NCI-H1694 treated with DMSO at 0.1 percent for 48 hours (cell line): ENCODE measurements around the gene PSMB10.
A peak's percentile ranks its signal among the peaks of the same experiment; 100 is the strongest.
"Not testable (repeated sequence)": the region's sequence is repeated elsewhere in the genome, so short reads cannot be mapped to it uniquely, and the experiment has no call there.

Source experiments
- DNase-seq: peaks from one replicate; lab custom pipeline; 2025; lab: John Stamatoyannopoulos, UW

PSMB10 gene

DNA sequence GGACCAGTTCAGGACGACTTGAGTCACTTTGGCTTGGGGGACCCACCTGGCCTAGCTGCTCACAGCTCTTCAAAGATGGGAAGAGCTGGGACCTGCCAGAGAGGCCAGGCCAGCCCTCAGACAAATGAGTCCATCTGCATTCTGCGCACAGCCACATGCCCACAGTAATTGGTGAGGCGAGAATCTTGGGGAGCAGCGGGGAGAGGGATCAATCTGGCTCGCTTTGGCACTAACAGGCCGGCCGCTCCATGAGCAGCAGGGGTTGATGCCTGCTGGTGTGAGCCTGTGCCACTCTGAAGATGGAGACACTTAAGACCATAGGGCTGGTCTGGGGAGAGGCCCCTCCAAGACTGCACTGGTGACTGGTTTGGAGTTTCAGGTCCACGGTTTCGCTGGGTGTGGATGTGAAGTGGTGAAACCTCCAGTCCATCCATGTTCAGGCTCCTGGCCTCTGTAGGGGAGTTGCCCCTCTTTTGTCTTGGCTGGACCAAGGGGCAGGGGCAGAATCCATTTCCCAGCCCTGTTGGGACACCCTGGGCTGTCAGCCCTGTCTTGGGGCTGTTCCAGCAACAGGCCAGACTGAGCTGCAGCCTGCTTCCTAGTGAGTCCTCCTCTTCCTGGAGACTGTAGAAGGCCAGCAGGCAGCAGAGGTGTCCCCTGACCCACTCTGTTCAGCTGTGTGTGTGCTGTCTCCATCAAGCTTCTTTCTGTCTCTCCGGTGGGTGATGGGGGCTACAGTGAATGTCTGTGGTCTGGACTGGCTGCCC, 12.3 kb downstream of the PSMB10 start:
- no peak for DNase-seq

DNA sequence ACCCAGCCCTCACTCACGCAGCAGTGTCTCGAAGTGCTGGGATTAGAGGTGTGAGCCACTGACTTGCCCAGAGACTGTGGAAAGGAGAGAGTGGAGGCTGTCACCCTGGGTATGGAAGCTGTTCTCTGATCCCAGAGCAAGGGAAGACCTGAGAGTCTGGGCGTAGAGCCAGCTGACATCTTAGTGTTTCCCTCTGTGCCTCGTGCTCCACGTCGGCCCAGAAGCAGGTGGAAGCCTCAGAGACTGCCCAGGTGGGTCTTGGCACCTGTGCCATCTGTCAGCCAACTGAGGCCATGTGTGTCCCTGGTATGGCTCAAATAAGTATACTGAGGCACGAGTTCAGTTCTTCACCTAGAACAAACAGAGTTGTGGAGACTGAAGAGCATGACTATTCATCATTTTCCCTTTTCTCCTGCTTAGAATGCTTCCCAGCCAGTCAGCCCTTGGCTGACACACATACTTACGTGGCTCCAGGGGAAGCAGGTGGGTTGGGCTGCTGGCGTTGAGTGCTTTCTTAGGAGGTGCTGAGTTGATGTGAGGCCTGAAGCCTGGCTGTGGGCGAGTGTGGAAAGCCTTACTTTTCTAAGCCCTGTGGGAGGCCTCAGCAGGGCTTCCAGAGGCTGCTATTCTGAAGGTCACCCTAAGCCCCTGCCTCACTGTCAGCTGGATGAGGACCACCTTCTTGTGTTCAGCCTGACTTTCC, 13.1 kb downstream of the PSMB10 start:
- DNase-seq: no peak

DNA sequence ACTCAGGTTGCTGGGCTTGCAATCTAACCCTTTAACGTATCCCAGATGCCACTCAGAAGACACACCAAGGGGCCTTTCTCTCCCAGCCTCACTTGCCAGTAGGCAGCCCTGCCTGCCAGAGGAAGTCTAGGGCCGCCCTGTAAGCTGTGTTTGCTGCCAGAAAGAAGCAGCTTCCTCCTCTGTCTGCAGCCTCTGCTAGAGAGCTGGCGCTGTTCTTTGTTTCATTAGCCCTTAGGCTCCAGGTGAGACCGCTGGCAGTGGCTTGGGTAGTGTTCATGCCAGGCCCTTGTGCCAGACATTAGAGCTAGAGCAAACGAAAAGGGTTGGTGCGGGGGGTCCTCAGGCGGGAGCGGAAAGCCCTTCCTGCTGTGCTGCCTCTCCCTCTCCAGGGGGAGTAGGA, 13.9 kb downstream of the PSMB10 start:
- no peak for DNase-seq

DNA sequence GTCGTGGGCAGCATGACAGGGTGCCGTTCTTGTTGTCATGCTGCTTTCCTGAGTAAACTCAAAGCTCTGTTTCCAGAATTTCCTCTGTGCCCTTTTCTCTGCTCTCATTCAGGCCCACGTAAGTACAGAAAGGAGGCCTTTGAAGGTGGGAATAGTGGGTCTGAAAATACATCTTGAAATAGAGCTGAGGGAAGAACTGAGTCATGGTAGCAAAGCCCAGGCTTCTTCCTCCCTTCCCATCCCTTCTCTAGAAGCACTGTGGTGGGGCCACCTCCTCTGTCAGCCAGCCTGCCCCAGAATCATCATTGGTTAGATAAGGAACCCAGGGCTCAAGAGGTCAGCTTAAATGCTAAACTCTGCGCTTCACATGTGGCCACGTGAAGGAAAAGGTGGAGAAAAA, 14.4 kb downstream of the PSMB10 start:
- no peak for DNase-seq

DNA sequence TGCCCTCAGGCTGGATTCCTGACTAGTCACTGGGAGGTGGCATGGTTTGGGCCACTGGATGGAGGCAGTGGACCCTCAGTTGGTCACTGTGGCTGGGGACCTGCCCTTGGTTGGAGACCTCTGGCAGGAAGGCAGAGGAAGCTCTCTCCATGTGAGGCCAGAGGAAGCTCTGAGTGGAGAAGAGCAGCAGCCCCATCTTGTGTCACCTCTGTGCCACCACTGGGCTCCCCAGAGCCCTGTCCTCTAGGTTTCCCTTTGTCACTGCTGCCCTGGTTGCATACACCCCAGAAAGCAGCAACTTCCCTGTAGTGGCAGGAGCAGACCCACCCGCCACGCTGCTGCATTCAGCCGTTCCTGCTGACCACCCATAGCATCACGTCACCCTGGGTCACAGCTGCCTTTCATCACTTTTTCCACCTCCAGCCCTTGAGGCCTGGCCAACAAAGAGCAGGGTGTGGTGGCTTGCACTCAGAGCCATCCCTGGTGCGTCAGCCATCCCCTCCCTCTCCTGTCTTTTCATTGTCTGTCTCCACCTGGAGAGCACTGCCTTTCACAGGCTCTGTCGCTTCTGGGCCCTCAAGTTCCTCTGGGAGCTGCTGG, 16.9 kb downstream of the PSMB10 start:
- no peak for DNase-seq

DNA sequence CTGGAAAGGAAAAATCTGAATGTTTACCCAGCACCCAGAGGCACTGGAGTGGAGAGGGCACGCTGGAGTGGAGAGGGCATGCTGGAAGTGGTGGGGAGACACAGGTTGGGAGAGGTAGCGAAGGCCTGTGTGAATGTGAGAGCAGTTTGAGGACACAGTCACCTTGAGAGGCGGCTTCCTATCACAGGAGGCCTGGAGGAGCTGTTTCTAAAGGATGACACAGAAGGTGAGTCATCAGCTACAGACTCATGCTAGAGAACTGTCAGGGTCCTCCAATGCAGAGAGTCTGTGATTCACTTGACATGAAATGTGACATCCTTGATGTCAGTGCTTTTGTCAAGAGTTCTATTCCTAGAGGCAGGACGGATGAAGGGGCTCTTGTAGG, 18.8 kb downstream of the PSMB10 start:
- DNase-seq: no peak

DNA sequence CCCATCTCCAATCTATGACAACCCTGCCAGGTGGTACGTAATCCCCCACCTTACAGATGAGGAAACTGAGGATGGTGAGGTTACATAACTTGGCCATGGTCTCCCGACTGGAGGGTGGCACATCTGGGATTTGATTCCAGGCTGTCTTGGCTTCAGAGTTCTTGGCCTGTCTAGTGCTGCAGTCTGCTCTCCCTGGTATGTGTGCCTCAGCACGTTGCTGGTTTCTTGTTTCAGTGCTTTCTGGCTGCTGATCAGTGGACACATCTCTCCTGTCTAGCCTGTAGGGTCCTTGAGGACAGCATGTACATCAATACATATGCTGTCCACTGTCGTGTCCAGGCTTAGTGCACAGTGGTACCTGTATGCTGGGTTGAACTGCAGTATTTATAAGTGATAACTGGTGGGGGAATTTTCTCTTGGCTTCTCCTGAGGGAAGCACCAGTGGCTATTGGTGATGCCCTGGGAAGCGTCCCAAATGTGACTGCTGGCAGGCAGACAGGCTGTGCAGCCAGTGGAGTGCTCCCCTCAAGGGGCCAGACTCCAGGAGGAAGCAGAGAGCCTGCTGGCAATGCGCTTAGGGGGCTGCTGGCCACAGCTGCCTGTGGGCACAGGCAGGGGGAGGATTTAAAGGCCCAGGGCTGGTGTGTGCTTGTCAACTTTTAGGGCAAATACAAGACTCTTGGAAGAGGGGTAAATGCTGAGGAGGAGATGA, 19.4 kb downstream of the PSMB10 start:
- DNase-seq: no peak

DNA sequence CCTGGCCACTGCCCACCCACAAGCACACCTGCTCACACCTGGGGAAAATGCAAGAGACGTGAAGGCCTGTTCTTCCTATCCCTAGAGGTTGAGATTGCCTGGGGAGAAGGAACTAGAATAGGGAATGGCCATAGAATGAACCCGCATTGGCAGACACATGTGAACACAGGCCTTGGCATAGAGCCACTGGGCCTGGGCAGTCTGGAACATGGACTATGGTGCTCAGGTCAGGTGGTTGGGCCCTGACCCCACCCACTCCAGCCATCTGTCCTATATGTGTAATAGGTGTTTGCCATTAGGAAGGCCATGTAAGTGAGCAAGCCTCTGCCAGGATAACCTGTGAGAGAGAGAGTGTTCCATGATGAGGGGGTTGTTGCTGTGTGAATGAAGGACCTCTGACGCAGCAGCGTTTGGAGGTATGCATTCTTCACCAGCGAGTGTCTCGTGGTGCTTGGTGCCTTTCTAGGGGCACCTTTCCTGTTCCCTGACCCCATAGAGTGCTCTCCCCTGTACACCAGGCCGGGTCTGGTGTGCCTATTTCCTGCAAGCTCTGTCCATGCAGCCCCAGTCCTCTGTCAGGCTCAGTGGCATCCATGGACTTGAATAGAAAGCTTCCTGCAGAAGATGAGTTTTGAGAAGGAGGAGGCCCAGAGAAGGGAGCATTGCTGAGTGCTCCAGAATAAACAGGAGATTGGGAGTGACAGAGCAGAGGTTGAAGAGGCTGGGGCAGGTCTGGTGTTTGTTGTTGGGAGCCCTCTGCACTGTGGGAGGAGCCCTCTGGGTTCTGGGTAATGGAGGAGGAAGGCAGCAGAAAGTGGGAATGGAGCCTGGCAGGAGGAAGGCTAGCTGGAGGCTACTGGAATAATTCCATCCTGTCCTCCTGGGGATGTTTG, 20.6 kb downstream of the PSMB10 start:
- DNase-seq: no peak

DNA sequence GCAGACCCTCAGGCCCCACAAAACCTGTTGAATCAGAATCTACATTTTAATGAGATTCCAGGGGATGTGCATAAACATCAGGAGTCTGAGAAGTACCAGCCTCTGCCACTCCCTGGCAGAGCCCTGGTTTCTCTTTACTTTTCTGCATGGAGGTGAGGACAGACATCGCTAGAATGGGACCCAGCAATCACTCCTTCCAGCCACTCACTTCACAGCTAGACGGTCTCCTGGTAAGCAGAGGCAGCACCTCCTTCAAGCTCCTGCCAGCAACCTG, 21.2 kb downstream of the PSMB10 start:
- DNase-seq: not testable (repeated sequence)

DNA sequence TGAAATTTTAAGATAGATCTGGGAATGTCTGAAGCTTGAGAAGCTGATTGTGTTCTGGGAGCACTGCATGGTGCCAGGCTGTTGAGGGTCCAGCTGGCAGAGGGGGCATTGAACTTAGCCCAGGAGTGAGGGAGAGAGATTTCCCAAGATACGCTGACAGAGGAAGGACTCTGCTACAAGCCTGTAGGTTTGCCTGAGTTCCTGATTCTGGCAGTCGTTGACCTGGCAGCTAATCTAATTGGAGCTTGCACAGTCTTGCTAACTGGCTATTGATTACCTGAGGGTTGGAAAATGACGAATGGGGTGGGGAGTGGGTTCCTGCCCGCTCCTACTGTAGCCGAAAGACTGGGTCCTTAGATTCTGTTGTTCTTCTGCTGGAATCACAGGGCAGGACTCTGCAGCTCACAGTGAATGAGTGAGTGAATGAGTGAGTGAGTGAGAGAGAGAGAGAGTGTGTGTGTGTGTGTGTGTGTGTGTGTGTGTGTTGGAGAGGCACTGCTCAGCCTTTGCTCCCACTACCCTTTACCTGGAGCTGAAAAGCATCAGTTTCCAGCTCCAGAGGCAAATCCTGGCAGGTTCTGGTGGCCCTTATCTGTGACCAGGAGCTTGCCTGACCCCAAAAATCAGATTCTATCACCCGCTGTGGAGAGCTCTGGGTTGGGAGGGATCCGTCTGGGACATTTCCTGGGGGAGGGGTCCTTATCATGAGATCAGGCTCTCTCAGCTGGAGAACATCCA, 21.7 kb downstream of the PSMB10 start:
- DNase-seq: no peak

DNA sequence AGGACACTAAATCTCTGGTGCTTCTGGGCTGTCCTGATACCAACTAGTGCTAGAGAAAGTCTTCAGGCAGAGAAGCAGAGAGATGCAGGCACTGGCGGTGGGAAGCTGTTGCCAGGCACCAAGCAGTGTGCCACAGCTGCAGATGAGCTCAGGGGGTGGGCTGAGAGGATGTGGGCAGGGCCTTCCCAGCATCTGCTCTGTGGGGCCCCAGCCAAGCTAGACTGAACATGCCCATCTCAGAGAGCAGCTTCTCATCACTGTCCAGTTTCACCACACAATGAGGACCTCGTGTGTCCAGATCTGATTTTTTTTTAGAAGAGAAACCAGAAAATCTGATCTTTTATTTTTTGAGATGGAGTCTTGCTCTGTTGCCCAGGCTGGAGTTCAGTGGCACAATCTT, 26.5 kb downstream of the PSMB10 start:
- DNase-seq: peak; percentile 26

DNA sequence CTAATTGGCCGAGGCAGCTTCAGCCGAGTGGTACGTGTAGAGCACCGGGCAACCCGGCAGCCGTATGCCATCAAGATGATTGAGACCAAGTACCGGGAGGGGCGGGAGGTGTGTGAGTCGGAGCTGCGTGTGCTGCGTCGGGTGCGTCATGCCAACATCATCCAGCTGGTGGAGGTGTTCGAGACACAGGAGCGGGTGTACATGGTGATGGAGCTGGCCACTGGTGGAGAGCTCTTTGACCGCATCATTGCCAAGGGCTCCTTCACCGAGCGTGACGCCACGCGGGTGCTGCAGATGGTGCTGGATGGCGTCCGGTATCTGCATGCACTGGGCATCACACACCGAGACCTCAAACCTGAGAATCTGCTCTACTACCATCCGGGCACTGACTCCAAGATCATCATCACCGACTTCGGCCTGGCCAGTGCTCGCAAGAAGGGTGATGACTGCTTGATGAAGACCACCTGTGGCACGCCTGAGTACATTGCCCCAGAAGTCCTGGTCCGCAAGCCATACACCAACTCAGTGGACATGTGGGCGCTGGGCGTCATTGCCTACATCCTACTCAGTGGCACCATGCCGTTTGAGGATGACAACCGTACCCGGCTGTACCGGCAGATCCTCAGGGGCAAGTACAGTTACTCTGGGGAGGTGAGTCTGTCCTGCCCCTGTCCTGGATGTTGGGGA, 27.5 kb downstream of the PSMB10 start:
- no peak for DNase-seq

DNA sequence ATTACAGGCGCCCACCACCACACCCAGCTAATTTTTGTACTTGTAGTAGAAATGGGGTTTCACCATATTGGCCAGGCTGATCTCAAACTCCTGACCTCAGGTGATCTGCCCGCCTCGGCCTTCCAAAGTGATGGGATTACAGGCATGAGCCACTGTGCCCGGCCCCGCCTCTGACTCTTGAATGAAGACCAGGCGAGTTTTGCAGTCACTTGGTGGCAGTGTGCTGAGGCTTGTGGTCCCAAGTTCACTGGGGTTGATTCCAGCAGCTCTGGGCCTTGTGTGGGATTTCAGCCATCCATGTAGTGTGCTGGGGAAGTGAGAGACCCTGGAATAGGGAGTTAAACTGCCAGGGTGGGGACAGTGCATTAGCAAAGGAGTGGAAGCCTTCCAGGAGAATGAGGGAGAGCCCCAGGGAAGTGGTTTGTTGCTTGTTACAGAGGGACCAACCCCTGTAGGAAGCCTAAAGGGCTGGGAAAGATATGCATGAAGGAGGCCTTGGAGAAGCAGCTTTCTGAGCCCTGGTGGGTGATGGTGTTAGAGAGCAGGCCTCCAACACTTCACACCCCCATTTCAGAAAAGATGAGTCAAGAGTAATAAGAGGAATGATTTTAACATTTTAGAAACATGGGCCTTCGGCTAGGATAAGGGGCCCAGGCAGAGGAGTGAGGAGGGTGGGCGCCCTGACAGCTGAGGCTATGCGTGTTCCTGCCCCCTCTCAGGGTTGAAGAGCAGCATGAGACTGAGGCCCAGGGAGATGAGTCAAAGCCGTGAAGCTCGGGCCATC, 29.1 kb downstream of the PSMB10 start:
- no peak for DNase-seq

DNA sequence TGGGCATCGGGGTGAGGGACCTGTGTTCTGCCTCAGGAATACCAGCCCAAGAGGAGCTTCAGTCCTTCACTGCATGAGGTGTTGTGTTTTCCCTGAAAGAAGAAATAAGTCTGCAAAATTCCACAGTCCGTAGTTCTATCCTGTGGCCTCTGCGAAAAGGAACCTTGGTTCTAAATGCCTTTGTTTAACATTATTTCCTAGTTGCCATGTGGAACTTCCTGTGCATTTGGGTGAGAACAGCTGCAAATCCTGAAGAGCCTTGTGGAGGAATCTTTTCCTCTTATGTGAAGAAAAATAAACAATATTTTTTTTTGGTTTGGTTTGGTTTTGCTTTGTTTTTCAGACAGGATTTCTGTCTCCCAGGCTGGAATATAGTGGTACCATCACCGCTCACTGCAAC, 33.8 kb downstream of the PSMB10 start:
- no peak for DNase-seq

DNA sequence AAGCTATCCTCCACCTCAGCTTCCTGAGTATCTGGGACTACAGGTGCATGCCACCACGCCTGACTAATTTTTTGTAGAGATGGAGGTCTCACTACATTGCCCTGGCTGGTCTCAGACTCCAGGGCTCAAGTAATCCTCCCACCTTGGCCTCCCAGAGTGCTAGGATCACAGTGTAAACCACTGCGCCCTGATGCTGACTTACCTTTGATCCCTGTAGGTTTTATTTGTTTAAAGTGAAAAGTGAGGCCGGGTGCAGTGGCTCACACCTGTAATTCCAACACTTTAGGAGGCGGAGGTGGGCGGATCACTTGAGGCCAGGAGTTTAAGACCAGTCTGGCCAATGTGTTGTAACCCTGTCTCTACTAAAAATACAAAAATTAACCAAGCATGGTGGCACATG, 34.9 kb downstream of the PSMB10 start:
- DNase-seq: no peak

DNA sequence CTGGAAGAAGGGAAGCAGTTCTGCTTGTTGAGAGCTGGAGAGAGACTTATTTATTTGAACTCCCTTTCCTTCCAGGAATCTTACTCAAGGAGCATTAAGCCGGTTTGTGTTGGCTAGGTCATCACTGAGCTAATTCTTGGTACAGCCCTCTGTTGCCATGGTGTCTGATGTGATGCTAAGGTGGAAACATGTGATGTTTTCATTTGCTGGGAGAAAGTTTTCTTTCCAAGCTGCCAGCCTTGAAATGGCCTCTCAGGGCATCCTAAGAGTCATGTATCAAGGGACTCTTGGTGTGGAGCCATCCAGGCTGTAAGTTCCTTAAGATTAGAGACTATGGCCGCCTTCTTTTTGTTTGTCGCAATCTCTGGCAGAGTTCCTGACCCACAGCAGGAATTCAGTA, 39.4 kb downstream of the PSMB10 start:
- no peak for DNase-seq

DNA sequence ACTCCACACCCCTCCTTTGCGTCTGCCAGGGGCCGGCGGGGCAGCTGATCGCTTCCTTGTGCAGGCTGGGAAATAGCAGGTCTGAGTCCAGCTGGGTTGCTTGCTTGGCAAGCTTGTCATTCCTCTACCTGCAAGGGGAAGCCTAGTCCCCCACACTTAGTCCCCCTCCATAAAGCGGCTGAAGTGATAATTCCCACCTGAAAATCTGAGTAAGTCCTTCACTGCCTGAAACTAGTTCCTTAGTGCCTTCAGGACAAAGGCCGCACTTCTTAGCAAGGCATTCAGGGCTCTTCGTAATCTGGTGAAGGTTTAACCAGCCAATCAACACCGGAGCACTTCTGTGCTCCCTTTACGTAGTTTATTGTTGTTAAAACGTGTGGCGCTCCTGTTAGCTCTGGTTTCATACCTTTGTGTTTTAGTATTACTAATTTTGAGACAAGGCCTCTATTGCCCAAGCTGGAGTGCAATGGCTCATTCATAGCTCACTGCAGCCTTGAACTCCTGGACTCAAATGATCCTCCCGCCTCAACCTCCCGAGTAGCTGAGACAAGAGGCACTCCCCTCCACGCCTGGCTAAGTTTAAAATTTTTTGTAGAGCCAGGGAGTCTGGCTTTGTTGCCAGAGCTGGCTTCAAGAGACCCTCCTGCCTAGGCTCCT, 42.8 kb downstream of the PSMB10 start:
- DNase-seq: no peak

DNA sequence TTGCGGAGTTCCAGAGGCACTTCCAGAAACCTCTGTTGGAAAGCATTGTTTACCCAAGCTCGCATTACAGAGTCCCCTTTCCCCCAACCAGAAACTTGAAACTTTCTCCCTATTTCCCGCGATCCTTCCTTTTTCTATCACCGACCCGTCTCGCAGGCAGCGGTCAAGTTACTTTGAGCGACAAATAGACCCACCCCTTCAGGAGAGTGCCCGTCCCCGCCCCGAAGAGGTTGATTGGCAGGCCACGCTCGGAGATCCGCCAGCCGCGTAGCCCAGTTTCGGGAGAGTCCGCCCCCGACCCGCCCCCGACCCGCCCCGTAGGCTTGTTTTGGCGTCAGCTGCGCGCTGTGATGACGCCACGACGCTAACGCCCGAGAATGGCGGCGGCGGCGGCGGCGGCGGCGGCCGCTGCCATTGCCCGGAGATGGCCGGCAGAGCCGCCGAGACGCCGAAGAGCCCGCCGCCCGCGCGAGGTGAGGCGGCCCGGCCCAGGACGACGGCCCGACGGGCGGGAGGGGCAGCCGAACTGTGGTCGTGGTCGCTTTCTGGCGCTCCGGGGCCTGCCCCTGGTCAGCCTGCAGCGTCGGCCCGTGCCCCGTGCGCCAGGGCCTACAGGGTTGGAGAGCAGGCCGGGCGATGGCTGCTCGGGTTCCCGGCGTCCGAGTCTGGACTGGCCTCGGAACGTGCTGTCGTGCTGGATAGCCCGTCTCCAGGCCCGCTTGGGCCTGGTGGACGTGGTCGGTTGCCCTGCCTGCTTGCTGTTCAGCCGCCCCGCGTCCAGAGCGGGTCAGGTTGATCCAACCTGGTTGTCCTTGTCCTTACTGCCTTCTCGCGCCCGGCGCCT, 43.5 kb downstream of the PSMB10 start, which contains the start of gene PSKH1:
Gene PSKH1, plus strand, starts transcription at position 356 of the 844 bp plus-strand sequence. CDS start 15,496 bp downstream, outside the sequence.
- DNase-seq: peak; percentile 86
